Suprapubic skin (tissue), 4 donors: Measurements from ENCODE around the gene VWA7.

ENCODE experiments used
- CTCF ChIP-seq, 2 donors: fragments of 200-600 bp in 1 of 2; fragments of 450-650 bp in 1 of 2; sonication (generic) in 1 of 2; IDR thresholded peaks; one replicate each; pipeline ENCODE4 v1.5.1; 2016 to 2019; ENCODE audit warnings: antibody characterized with exemption in 2 of 2, mild to moderate bottlenecking in 1 of 2, moderate library complexity in 1 of 2
- EP300 ChIP-seq: sonication (generic); formaldehyde crosslinking; IDR thresholded peaks from one replicate; pipeline ENCODE4 v1.6.1; 2017; ENCODE audit warnings: antibody characterized with exemption
- POLR2A ChIP-seq, 2 donors: fragments of 450-650 bp; IDR thresholded peaks; one replicate each; pipeline ENCODE4 v1.6.1; 2017; ENCODE audit warnings: antibody characterized with exemption in 2 of 2, mild to moderate bottlenecking in 2 of 2, moderate library complexity in 2 of 2
- POLR2AphosphoS5 ChIP-seq, 3 donors: sonication (generic); formaldehyde crosslinking; IDR thresholded peaks; one replicate each; pipeline ENCODE4 v1.6.1; 2017; ENCODE audit warnings: antibody characterized with exemption in 3 of 3

GRCh38 chr6:31721351-31722020, 55.6 kb downstream of the VWA7 start, which contains the start of gene LY6G6C:
- no peak for TF ChIP-seq CTCF (IDR thresholded peaks at IDR 0.05)
- no peak for TF ChIP-seq EP300
- TF ChIP-seq POLR2AphosphoS5 (IDR thresholded peaks at IDR 0.05), result no peak
- TF ChIP-seq POLR2A (IDR thresholded peaks at IDR 0.05), result no peak
